GM19351 (cell line): ENCODE measurements around the gene SYTL2.

ENCODE experiments used
- ATAC-seq: cut with Tn5 transposase; IDR thresholded peaks from one replicate; pipeline ENCODE4 v1.9.1; 2021; ENCODE audit warnings: mild to moderate bottlenecking, moderate library complexity; ENCODE audit not compliant: unreplicated experiment

Gene SYTL2

DNA sequence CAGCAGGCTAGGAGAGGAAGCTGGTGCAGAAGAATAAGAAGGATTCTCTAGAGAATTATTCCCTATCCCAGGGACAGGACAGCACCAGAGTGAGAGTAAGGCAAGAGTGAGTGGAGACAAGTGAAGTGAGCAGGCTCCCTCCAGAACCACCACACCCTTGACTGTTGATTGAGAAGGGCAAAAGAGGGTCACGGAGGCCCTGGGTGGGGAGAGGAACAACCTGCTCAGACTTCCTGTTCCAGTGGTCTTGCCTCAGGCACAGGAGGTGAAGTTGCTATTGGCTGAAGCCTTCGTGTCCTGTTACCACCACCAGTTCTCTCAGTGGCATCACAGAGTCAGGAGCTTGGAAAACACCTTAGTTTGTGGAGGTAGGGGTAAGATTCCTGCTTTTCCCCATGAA lies 73.2 kb downstream of the SYTL2 start:
- no peak for ATAC-seq

DNA sequence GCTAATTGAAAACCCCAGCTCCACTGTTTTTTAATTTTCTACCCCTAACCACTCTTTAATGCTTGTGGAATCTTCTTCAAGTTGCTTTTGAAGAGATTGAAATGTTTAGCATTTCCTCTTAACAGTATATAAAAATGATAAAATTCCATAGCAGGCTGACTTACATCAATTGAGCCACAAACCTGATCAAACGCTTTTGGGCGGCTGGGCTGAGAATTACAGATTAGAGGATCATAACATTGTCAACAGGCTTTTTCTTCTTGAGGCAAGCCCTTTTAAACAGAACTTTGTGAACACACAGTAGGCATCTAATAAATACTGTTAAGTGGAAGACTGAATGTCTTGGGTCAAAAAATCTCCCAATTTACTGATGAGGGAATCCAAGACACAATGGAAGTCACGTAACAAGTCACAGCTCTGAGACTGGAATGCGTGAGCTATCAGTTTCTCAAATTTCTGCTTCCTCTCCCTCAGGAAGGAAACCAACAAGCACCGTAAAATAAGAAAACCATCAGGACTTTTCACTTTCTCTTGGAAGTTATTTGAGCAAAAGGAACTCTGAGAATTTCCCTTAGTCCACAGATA lies 75.0 kb downstream of the SYTL2 start:
- ATAC-seq = no peak

DNA sequence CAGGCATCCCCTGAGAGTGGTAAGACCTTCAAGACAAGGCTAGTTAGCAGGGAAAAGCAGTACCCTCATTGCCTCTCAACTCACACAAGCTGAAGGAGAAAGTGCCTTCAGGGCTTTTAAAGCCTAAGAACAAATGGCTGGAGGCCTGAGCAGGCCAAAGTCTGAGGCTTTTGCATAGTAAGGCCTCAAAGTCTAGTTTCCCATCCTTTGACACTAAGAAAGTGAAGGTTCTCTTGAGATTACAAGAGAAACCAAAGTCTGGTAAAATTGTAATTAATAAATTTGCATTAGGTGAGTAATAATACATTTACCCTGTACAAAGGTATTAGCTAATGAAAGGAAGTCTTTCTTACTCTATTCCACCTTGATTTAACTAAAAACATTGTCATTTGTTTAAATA lies 78.0 kb downstream of the SYTL2 start:
- ATAC-seq = no peak

DNA sequence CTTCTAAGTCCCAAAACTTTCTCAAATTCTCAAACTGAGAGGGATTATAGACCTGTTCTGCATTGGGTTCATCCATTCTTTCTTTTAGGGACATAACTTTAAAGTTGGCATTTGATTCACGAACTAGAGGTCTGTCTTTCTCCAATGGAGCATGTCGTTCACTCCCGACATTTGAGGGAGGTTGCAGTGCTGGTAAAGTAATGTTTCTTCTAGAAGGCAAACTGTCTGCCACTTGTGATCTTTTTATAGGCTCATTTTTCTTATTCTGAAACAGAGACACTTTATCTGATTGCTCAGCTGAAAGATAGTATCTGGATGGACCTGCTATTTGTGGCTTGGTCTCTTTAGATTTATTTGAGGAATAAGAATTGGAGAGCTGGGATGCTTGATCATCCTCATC lies 84.6 kb downstream of the SYTL2 start:
- ATAC-seq = no peak

DNA sequence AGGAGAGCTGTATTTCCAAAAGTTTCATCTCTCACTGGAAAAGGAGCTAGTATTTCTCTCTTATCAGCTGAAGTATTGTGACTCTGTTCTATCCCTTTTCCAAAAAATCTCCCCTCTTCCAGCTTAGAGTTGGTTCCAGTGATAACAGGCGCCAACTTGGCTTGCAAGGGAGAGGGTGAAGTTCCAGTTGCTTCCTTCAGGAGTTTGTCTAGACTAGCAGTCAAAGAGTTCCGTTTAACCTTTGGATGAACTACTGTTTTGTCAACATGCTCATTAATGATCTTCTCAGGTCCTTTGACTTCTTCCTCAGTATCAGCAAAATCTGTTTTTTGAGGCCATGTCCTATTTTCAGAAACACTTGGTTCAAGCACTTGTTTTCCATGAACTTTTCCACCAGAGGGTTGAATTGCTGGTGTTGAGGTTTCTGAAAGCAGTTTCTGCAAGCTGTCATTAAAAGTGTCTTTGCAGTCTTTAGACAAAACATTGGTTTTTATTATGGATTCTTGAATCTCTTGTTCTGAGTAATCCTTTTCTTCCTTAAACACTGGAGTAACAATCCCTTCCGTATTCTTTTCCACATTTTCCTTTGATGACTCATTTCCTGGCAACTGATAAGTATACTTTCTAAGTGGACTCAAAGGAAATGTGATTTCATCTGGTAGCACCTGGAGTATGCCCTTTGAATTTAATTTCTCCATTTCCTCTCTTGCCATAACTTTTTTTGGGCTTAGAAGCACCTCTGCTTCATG lies 85.3 kb downstream of the SYTL2 start:
- no peak for ATAC-seq

DNA sequence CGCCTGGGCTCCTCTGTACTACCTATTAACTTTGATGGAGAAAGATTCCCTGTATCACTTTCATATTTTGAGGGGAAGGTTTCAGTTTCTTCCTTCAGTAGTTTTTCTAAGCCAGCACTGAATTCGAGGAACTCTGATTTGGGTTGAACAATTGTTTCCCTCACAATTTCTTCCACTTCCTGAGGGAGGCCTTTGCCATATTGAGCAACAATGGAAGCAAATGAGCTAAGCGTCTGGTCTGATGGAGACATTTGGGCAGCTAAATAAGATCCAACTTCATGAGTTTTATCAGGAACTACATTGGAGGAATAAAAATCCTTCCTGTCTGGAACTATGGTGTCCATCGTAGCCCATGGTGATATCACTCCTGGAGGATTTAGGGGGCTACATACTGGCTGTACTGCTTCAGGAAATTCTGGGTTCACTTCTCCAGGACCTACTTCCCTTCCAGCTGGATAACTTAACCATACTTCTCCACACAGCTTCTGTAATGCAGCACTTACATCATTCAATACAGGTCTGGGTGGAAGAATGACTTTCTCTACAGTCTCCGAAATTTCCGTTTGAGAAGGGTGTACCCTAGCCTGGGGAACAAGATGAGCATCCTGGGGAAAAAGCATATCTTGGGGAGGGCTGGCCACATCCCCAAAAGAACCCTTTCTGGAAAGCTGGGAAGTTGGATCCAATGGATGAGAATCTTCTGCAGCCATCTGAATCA lies 86.0 kb downstream of the SYTL2 start:
- no peak for ATAC-seq

DNA sequence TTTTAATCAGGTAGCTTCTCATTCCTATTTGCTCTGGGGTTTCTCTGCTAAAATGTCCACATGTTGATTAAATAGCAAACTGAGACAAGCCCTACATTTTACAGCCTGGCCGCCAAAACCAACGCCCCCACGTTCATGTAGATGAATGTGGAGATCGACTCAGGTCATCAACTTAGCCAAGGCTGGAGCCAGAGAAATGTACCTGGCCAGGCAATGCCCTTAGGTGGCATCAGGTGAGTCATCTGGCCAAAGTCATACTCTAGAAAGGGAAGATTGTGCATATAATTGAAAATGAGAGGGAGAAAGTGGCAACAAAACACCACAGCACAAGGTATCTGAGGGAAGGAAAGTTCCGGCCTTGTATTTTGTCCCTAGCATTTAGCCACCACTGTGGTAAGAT lies 87.9 kb downstream of the SYTL2 start:
- no peak for ATAC-seq

DNA sequence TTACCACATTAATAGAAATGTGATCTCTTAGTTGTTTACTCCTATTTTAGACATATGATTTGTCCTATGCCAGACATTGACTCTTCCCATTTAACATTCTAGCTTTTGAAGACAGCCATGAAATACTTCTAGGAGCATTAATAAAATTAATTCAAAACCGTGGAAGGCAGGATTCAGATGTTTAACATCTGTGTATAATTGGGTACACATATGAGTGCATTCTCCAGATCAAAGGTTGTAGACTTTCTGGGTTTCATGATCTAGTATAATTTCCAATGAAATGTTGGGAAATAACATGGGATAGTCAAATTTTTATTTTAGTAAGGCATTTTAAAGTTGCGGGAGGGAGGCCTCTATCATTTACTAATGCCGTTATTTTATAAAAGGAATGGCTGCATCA lies 89.8 kb downstream of the SYTL2 start:
- no peak for ATAC-seq

DNA sequence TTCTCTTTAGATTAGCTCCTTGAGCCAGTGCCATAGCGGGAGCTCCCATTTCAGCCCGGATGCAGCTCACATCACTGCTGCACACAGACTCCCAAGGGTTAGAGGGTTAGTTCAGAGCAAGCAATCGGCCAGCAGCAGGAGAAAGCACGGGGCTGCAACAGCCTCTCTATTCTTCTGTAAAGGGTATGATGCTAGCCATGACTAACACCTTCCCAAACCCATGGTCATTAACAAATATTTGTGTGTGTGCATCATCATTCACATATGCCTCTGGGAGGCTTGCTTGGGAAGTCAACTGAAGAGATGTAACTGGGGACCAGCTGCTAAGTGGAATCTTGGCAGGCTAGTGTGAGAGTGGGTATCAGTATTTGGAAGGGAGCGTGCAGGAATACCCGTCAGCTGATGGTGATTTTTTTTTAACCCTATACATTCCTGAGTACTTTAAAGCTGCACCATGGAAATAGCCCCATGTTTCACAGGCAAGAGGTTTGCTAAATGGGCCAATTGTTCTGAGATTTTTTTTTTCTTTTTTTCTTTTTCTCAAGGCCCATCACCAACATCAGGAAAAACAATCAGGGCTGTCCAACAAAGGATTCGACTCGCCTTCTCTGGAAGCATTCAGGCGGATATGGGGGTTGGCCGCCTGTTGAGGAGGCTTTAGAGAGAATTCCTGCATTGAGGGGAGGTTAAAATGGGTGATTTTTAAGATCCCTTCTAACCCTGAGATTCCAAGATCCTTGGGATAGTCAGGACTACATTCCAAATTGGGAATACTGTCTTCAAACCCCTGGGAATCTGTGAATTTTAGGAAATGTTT lies 91.7 kb downstream of the SYTL2 start:
- no peak for ATAC-seq

DNA sequence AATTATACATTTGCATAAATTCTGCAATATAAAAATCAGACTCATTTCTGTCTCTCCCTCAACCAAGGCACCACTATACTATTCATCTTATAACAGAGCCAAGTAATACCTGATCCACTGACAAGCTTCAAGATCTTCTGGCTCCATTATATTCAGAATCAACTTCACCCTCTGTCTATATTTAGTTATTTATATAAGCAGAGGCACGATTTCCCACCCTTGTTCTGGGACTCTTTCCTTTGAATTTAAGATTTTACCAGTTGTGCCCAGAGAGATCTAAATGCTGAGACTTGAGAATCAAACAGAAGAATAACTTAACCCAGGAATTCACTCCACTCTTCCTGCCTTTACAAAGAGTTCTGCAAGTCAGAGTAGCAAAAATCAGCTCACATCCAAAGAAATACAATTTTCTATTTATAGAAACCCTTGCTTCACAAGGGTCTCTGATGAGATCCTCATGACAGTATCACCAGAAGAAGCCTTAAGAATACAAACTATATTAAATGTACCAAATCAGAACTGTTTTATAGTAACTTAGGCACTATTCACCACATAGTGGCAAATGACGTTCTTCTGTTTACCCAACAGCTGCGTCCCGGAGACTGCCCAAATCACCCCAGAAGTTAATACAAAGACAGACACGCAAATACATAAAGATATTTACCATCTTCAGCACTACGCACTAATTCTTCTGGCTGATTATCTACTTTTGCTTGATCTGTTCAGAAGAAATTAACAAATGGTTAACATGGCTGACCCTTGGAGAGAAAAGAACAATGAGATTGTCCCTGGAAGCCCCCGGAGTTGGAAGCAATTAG lies 92.6 kb downstream of the SYTL2 start:
- no peak for ATAC-seq

DNA sequence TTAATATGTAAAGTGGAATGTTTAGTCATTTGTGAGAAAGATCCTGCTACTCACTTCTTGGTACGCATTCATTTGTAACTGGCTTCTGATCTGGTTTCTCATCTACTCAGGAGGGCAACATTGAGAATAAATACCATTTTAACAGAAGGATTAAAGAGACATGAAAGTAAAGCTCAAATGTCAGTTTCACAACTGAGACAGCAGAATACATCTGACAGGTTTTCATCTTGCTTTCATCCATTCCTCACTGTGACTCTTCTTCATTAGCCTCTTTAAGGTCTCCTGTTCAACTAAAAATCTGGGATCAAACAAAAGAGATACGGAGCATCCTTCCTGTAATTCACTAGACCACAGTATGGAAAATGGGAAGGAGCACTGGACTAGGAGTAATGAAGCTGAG lies 93.5 kb downstream of the SYTL2 start:
- no peak for ATAC-seq

DNA sequence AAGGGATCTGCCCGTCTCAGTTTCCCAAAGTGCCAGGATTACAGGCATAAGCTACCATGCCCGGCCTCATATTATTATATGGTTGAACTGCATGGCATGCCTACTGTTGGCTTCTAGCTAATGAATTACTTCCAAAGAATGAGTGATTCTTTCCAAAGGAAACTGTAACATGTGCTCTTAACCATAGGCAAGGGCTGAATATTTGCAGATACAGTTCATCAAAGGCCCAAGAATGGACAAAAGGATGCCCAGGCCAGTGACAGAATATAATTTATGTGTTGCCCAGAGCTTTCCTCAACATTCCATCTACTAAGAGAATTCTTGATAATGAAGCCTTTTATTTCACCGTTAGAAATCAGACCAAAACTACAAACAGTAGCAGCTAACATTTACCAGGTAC lies 98.0 kb downstream of the SYTL2 start:
- no peak for ATAC-seq

DNA sequence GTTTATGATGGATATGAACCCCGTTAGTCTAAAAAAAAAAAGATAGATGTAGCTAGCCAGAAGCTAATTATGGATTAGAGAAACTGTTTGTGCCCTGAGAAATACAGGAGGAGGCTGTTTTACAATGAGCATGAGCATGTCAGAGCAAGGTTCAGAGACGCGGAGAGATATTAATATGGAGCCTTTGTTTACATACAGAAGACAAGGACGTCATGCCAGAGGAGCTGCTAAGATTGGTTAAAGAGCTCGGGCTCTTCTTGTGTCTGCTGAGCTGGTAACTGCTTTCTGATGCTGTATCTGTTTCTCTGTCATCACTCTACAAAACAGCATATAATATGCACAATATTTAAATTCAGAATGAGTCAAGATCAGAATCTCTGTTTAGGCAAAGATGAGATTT lies 100.0 kb downstream of the SYTL2 start:
- no peak for ATAC-seq

DNA sequence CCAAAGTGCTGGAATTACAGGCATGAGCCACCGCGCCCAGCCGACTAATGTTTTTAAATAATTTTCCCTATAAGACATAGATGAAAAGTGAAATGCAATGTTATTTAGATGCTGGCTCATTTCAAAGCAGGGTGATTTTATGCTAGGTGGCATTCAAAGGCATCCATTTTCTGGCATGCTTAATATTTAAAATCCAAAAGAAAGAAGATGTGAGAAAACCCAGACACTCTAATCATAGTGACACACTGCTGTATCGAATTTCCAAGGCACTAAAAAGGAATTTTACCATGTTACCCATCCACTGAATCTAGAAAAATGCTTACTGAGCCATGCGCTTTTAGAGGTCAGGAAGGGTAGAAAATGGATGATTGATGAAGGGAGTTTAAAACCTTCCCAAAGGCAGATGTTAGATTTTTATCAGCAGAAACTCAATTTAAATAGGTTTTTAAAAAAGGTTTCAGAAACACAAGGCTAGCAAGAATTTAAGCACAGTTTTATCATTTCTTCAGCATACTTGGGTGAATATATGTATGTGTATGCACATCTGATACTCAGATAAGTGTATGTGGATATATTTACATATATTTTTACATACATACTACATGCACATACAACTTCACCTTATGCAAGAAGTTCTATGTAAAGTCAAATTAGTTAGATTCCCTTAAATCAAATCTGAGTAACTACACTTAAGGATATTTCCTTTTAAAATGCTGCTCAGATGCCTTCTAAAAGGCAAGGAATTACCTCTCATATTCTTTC lies 100.8 kb downstream of the SYTL2 start:
- ATAC-seq = no peak

DNA sequence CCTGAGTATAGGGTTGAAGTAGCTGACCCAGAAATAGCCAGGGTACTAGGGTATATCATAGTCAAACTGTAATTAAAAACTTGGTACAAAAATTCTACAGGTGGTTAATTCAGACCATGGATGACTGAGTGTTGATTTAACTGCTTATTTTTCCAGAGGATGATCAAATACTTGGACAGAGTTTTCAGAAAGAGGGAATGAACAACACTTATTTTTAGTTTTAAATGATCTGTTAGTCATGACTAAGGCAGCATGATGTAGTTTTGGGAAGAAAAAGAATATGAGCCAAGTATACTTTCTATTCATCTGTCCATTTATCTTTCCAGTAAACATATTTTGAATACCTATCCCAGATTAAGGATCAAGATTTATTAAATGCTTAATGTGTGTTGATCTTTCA lies 105.1 kb downstream of the SYTL2 start:
- no peak for ATAC-seq

DNA sequence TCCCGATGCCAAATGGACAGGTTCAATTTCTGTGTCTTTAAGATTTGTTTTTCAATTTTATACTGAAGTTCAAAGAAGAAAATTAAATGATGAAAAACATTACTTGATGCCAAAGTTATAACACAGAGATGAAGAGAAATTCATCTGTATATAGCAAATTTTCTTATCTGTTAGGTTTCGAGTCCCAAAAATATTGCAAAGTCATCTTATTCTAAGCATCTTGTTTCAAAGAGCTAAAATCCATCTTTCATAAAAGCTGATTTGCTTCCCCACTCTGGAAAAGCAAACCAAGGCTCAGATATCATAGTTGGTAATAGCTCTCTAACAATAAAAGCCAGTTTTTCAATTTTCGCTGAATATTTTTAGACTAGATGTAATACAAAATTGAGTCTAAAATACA lies 106.0 kb downstream of the SYTL2 start:
- no peak for ATAC-seq

DNA sequence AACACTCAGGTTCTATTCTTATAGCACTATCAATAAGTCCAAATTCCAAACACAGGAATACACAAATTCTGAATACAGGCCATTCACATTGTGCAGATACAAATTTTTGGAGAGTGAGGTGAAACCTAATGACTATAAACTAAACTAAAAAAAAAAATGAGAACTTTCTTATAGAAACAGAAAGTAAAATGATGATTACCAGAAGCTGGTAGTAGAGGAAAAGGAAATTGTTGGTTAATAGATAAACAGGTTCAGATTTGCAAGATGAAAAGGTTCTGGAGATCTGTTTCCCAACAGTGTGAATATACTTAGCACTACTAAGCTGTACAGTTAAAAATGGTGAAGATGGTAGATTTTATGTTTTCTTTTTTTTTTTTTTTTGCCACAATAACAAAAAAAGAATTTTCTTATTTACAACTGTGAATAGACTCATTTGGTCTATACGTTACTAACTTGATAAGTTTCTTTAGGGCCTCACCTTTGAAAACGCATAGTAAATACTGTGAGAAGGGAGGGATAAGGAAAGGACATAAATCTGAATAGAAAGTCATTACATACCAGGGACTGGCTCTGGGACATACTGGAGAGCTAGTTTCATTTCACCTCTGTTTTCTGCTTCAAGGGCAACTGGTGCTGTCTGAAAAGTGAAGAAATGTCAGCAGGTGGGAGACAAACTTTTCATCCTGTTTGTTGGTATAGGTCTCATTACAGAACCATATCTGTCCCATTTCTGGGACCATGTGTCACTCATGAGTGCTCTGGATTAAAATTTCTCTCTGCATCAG lies 110.8 kb downstream of the SYTL2 start:
- peak; percentile 85 for ATAC-seq

DNA sequence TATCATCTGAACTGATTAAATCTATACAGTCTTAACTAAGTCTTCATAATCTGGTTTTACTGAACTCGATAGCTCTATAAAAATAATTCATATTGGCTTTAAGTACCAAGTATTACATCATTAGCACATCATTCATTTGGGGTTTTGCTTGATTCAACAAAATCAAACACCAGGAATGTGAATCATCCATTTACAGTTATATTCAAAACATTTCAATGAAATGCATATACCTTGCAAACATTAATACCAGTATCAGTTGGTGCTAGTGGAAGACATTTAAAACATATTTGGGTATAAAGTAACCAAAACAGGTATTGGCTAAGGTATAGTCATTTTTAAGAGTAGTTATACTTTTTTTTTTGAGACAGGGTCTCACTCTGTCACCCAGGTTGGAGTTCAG lies 112.7 kb downstream of the SYTL2 start:
- ATAC-seq = no peak

DNA sequence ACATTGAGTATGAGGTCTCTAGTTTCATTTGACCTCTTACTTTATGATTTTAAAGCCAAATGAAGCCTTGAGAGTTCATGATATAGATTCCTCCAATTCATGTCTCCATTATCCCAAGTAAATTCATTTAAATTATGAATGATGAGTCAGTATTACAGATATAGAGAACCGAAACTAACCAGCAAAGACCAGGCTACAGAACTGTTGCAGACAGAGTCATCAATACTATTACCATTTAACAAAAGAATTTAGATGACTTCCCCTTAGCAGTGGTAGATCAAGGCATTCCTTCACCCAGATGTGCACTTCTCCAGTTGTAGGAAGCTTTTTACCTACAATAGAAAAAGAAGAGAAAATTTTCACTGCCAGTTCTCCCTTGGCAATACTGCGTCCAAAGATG lies 113.2 kb downstream of the SYTL2 start:
- ATAC-seq = no peak
